ENCODE data around the gene HEMK1.
A peak's percentile ranks its signal among the peaks of the same experiment; 100 is the strongest.

HEMK1 gene

GRCh38 chr3:50542177-50543034, 26.9 kb upstream of the HEMK1 start:
- peak; percentile 85 for DNase-seq (ENCODE audit: insufficient read length, low spot score)
- peak; percentile 93 for FAIRE-seq

GRCh38 chr3:50545781-50546180, 23.5 kb upstream of the HEMK1 start:
- DNase-seq (ENCODE audit: insufficient read length, low spot score) (no peak), FAIRE-seq (no peak)

- FAIRE-seq = no peak
- no peak for DNase-seq (ENCODE audit: insufficient read length, low spot score)
Measured at GRCh38 chr3:50549226-50549625, 20.1 kb upstream of the HEMK1 start.

- FAIRE-seq (peak; percentile 82), DNase-seq (ENCODE audit: insufficient read length, low spot score) (peak; percentile 64)
Measured at GRCh38 chr3:50550079-50550736, 19.1 kb upstream of the HEMK1 start.

GRCh38 chr3:50551054-50551659, 18.2 kb upstream of the HEMK1 start:
- no peak for FAIRE-seq
- no peak for DNase-seq (ENCODE audit: insufficient read length, low spot score)

DNA sequence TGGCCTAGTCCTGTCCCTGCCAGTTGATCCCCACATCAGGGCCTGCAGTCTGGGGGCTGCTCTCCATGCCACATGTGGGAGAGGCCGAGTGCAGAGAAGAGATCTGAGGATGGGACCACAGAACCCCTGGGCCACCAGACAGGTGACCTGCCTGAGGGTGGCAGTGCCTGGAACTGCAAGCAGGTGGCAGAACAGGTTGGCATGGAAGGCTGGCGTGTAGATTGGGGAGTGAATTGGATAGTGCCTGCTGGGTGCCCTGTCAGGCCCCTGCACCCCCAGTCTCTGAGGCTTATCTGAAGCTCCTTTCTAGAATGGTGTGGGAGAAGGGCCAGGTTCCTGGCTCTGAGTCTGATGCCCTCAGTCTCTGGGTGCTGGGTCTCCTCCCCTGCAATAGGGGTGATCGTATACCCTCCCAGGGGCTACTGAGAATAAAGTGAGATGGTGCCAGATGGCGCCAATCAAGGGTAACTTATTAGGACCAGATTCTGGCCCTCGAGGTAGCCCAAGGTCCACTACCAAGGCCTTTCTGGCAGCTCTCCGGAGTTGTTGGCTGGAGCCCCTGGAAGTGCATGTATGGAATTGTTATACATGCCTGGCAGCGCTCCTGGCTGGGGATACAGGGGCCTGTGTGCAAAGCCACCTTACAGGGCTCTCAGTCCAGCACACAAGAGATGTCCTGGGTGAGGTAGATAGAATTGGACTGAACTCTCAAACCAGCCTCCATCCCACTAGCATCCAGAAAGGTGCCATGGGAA, 17.5 kb upstream of the HEMK1 start:
- DNase-seq (ENCODE audit: insufficient read length, low spot score) (no peak), FAIRE-seq (no peak)

GRCh38 chr3:50552598-50552997, 16.7 kb upstream of the HEMK1 start:
- DNase-seq (ENCODE audit: insufficient read length, low spot score) = no peak
- FAIRE-seq = no peak

DNA sequence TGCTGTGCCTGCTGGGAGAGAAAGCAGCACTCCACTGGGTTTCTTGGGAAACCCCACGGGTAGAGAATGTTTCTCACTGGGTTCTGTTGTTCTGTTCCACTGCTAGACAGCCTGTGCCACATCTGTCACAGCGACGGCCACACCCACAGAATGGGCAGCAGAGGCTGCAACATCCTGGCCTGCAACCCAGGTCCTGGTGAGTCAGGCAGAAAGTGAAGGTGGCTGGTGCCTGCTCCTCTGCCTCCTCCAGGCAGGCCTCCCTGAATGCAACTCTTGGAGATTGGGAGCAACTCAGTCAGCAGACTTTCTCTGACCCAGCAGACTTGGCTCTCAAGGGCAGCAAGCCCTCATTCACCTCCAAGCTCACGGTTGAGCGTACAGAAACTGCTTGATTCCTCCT, 14.8 kb upstream of the HEMK1 start:
- FAIRE-seq (no peak), DNase-seq (ENCODE audit: insufficient read length, low spot score) (no peak)

DNA sequence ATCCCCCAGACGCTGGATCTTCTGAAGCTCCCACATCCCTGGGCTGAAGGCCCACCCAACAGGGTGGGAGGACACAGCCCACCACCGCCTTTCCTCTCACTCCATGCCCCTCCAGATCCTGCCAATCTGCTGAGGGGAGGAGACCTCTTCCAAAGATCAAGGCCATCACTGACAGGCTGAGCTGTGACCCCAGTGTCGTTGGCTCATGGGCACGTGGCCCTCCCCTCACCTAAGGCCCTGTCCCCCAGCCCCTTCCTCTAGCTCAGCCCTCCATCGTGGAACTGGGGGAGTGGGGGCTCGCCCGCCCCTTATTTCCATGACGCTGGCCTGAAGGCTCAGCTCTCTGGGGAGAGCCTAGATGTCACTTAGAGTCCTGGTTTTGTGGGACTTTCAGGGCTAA, 12.2 kb upstream of the HEMK1 start:
- DNase-seq (ENCODE audit: insufficient read length, low spot score) (no peak), FAIRE-seq (no peak)

DNA sequence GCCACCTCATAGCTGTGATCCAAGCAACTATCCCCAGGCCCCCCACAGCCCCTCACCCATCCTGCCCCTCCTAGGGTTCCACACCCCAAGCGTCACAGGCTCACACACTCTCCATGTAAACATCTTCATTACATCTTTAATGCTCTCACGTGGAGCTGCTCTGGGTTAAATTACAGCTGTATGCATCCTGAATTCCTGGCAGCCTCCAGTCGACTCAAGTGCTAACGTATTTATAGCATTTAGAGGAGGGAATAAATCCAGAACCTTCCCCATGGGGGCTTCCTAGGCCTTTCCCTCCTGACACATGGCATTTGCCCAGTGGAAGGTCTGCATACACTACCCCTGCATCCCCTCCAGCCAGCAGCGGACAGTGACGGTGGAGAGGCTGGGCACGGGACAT, 11.4 kb upstream of the HEMK1 start:
- FAIRE-seq (no peak), DNase-seq (ENCODE audit: insufficient read length, low spot score) (no peak)

GRCh38 chr3:50559702-50560101, 9.6 kb upstream of the HEMK1 start:
- DNase-seq (ENCODE audit: insufficient read length, low spot score) = no peak
- FAIRE-seq = no peak

GRCh38 chr3:50562861-50563260, 6.5 kb upstream of the HEMK1 start:
- no peak for FAIRE-seq
- no peak for DNase-seq (ENCODE audit: insufficient read length, low spot score)

DNA sequence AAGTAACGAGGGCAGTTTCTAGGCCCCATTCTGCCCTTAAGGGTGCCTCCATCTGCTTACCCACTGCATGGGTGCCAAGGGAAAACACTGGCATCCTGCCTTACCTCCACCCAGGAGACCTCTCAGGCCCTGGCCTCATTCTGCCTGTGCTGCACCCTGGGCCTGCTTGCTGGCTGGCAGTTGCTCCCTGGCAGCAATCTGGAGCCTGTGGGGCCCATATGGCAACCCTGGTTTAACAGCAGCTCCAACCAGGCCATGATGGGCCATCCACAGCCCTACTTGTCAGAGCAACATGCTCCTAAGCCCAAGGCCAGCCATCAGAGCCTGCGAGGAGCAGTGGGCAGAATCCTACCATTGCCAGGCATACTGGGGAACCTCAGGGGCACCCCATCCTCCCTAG, 5.5 kb upstream of the HEMK1 start:
- FAIRE-seq (no peak), DNase-seq (ENCODE audit: insufficient read length, low spot score) (no peak)

DNA sequence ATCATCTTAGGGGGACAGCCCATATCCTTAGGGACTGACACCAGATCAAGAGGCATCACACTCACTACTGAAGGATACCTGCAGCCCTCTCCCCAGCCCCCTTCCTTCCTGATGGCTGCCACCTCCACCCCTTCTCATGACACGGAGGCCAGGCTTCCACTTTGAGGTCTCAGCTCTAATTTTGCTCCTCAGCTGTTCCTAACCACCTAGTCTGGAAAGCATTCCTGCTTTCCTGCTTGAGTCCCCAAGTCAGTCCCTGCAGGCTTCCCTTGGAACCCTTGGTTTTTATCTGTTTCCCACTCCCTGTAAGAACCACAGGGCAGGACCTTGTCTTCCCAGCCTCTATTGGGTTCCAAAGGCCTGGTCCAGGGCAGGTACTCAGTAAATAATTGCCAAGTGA, 5.0 kb upstream of the HEMK1 start:
- FAIRE-seq = no peak
- no peak for DNase-seq (ENCODE audit: insufficient read length, low spot score)

- no peak for FAIRE-seq
- no peak for DNase-seq (ENCODE audit: insufficient read length, low spot score)
Measured at GRCh38 chr3:50567011-50567385, 2.3 kb upstream of the HEMK1 start.

DNA sequence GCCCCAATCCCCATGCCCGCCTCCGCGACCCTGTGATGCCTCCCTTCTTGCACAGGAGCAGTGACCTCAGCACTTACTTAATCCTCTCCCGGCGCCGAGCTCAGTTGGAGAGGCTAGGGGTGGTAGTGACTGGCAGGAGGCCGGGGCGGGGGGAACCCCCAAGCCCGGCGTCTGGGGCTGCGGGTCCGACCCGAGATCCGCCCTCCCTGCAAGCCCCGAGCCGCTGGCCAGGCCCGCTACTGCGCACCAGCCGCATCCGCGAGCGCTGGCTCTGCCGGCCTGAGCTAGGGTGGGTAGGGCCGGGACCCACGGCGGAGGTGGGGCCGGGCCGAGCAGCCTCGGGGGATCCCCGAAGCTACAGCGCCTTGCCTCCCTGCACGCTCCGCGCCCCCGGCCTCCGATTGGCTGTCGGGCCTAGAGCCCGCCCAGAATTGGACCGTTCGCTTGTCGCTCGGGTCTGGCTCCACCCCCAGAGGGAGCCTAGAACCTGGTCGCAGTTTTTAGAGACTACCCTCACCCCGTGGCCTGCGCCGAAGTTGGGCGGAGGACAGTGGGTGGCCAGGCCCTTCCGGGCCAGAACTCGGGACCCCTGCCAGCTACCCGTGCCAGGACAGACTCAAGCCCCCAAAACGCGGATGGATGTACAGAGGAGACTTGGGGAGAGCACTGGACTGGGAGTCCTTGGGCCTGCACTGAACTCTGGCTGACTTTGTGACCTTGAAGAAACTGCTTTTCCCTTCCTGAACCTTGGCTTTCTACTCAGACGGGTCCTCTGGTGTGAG, 1.7 kb upstream of the HEMK1 start, which contains the start of gene C3orf18:
Gene C3orf18 (minus strand): TSS at position 362 of the 782 bp plus-strand sequence. CDS start 2,048 bp downstream, outside the sequence.
- peak; percentile 97 for DNase-seq (ENCODE audit: insufficient read length, low spot score)
- FAIRE-seq = peak; percentile 96

DNA sequence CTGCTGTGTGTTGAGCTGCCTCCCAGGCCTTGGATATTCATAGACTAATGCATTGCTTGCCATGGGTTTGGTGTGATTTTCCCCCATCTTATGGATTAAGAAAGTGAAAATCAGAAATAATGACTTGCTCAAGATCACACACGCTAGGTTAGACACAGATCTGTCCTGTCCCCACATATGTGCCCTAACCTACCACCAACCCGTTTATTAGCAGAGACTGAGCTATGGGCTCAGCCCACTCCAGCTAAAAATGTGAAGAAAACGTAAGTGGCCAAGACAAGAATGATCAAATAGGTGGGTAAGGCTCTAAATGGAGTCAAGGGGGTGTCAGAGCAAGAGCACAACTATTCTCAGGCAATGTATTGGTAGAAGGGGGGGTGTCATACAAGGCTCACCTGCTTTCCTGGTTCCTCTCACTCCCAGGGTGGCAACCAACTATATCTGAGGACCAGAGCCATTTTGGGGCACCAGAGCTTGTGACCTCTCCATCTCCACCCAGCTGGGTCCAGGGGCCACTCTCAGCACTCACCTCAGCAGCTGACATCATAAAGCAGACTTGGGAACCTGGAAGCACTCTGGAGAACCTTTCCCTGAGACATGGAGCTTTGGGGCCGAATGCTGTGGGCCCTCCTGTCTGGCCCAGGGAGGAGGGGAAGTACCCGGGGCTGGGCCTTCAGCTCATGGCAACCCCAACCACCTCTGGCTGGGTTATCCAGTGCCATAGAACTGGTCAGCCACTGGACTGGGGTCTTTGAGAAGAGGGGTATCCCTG, 1.4 kb downstream of the HEMK1 start:
- DNase-seq (ENCODE audit: insufficient read length, low spot score) = no peak
- FAIRE-seq = no peak

DNA sequence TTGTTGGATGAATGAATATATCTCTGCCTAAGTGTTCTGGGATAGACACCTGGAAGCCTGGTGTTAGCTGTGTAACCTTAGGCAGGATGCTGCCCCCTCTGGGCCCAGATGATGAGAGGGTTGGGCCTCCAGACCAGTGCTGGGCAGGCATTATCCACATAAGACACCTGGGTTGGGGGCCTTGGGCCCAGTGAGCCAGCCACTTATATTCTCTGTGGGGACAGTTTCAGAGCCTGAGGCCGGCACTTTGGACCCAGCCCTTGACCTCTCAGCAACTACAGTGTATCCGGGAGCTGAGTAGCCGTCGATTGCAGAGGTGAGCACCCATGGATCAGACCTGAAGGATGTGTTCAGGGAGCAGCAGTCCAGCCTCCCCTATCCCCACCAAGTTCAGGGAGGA, 2.2 kb downstream of the HEMK1 start:
- DNase-seq (ENCODE audit: insufficient read length, low spot score) = no peak
- no peak for FAIRE-seq

GRCh38 chr3:50572158-50572557, 2.8 kb downstream of the HEMK1 start:
- peak; percentile 81 for FAIRE-seq
- peak; percentile 62 for DNase-seq (ENCODE audit: insufficient read length, low spot score)
